Inferior parietal cortex (tissue), 1 donor: ENCODE measurements around the gene PRM2.
"Not testable (repeated sequence)": the region's sequence is repeated elsewhere in the genome, so short reads cannot be mapped to it uniquely, and the experiment has no call there.

Source experiments
- DNase-seq: peaks from one replicate; pipeline ENCODE4 v3.0.0-alpha.2; 2016; ENCODE audit errors: extremely low spot score

The PRM2 gene

GRCh38 chr16:11307639-11308492, 31.6 kb upstream of the PRM2 start:
- no peak for DNase-seq

GRCh38 chr16:11306997-11307638, 30.8 kb upstream of the PRM2 start:
- DNase-seq, result no peak

GRCh38 chr16:11306381-11306780, 30.1 kb upstream of the PRM2 start:
- DNase-seq, result no peak

- DNase-seq, result no peak
These were observed 27.3 kb upstream of the PRM2 start for GRCh38 chr16:11303405-11304138.

DNA sequence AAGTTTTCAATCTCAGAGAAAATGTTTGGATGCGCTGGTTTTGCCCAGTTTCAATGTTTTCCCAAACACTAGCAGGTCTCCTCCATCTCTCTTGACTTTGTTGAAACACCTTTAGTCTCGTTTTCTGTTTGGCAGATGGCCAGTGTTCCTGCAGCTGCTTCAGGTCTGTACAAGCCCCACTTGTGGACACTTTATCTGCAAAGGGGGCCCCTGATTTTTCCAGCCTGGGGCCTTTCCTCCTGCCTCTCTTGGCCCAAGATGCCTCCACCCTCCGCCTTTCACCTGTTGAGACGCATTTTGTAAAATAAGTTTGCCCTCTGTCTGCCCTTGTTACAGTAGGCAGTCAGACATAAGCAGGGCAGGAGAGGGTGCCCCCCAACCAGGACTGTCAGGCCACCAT, 26.7 kb upstream of the PRM2 start:
- no peak for DNase-seq

GRCh38 chr16:11301645-11302501, 25.6 kb upstream of the PRM2 start:
- no peak for DNase-seq

- no peak for DNase-seq
These were observed 24.2 kb upstream of the PRM2 start for GRCh38 chr16:11300560-11300892.

DNA sequence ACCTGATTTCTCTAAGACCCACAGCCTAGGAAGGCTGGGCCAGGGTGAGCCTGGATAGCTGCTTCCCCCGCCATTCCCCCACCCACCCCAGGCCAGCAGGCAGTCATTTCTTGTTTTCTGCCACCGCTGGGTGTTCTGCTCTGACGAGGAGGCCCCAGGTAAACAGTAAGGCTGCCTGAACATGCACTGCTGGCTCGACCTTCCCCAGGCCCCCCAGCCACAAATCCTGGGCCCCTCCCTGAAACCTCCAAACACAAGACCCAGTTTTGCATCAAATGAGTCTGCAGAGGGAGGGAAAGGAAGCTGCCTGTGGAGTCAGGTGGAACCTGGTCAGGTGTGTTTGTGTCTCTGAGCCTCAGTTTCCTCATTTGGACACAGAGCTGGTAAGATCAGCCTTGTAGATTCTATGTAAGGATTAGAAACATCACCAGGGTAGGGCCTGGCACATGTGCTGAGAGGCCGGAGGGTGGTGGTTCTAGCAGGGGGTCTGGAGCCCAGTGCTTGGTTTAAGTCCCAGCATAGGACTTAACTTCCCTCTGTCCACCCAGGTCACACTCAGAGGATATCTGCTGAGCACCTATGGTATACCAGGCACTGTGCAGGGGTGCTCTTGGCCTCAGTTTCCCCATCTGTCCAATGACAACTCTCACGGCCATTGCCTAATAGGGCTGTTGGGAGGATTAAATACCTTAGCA, 23.7 kb upstream of the PRM2 start:
- DNase-seq, result no peak

- DNase-seq, result not testable (repeated sequence)
These were observed 22.8 kb upstream of the PRM2 start for GRCh38 chr16:11298950-11299547.

DNA sequence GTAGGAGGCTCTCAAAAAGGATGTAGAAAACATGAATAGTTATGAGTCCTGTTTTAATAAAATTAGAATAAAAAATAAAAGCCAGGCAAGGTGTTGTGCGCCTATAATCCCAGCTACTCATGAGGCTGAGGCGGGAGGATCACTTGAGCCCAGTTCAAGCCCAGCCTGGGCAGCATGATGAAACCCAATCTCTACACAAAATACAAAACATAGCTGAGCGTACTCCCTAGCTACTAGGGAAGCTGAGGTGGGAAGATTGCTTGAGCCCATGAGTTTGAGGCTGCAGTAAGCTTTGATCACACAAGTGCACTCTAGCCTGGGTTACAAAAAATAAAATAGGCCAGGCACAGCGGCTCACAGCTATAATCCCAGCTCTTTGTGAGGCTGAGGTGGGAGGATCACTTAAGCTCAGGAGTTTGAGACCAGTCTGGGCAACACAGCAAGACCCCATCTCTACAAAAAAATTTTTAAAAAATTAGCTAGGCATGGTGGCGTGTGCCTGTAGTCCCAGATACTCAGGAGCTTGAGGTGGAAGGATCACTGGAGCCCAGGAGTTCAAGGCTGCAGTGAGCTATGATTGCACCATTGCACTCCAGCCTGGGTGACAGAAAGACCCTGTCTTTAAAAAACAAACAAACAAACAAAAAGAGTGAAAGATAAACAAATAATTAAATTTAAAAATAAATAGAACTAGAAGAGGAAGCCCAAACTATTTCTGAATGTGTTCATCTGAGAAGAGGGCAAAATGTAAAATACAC, 22.0 kb upstream of the PRM2 start:
- no peak for DNase-seq

DNA sequence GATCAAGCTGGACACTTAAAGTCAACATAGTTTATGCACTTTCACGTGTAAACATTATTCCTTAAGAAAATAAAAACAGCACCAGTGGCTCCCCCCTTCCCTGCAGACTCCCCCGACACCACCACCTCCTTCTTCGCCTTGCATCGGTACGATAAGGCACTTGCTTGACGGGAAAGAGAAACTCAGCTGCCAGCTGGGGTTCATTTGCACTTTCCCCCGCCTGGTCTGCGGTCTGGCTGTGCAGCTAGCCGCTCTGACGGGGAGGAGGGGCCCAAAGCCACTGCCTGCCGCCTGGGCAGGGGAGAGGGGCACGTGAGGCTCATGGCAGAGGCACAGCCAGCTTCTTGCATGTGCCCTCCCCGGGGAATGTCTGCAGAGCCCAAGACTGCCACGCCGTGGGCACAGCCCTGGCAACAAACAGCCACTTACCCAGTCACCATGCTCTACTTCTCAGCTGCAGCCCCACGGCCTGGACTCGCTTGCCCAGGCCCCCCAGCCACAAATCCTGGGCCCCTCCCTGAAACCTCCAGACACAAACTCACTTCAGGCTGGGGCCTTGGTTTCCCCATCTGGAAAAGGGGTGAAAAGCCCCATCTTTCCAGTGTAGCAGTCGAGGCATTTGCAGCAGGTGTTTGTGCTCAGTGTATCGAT, 21.3 kb upstream of the PRM2 start:
- DNase-seq, result peak; percentile 42

GRCh38 chr16:11296706-11297491, 20.6 kb upstream of the PRM2 start:
- no peak for DNase-seq

DNA sequence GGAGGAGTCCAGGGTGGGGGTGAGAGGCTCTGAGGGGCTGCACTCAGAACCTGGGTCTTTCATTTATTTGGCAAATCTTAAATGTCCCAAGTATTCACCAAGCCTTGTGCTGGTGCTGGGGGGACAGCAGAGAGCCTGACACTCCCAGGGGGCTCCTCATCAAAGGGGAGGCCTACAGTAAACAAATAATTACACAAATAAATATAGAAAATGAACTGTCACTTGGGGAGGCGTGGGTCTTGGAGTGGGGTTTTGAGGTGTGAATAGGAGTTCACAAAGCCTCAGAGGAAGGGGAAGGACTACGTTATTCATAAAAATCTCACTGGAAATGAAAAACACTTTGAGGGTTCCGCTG, 20.0 kb upstream of the PRM2 start:
- DNase-seq, result no peak

DNA sequence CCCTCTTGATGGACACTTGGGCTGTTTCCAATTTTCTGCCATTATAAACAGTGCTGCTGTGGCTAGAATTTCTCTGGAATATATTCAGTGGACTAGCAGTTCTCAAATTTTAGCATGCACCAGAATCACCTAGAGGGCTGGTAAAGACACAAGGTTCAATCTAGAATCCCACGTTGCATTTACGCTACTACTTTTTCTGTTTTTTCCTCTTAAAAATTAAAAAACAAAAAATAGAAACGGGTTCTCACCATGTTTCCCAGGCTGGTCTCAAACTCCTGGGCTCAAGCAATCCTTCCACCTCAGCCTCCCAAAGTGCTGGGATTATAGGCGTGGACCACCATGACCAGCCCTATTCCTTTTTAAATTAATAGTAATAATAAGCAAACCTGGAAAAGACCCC, 19.4 kb upstream of the PRM2 start:
- no peak for DNase-seq

DNA sequence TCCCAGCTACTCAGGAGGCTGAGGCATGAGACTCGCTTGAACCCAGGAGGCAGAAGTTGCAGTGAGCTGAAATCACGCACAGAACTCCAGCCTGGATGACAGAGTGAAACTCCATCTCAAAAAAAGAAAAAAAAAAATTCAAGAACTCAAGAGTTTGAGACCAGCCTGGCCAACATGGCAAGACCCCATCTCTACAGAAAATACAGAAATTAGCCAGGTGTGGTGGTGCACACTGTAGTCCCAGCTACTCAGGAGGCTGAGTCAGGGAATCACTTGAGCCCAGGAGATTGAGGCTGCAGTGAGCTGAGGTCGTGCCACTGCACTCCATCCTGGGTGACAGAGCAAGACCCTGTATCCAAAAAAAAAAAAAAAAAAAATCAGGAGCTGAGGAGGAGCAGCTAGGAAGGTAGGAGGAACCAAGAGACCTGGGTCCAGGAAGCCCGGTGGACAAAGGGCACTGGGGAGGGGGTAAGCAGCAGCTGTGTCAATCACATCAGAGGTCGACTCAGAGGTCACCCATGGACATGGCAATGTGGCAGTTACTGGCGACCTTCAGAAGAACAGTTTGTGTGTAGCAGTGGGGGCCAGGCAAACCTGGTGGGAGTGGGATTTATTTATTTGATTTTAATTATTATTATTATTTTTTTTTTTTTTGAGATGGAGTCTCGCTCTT, 15.9 kb upstream of the PRM2 start:
- no peak for DNase-seq

GRCh38 chr16:11291091-11291703, 14.9 kb upstream of the PRM2 start:
- no peak for DNase-seq

- no peak for DNase-seq
These were observed 14.0 kb upstream of the PRM2 start for GRCh38 chr16:11290102-11290893.
